ENCODE measurements around the gene SRGAP1. TPM values are rescaled to one million over a fixed set of nuclear protein-coding genes. Genes with fewer than 3 reads are reported as not detected.

The SRGAP1 gene
- total RNA-seq, 1 experiment from 2014 or later, result 26.8 TPM

DNA sequence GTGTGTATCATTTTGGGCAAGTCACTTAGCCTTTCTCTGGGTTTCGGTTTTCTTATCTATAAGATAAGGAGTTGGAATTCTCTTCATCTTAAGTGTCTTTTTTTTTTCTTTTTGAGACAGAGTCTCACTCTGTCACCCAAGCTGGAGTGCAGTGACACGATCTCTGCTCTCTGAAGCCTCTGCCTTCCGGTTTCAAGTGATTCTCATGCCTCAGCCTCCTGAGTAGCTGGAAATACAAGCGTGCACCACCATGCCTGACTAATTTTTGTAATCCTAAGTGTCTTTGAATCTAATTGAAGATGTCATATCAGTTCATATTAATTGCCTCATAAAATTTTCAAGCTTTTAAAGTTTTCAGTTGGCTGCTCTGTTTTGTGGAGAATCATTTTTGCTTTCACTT lies 4.0 kb downstream of the SRGAP1 start:
- in situ Hi-C loops (cut with HindIII; ENCODE audit: low pct_unique_long_range_greater_than_20kb, low sequenced_read_pairs), result no loop called here
- Histone ChIP-seq H3K27me3 (ENCODE audit: control insufficient read depth, insufficient read depth, low read length) (no peaks in the 10 kb centered on the region), H3K4me1 (ENCODE audit: control insufficient read depth, insufficient read depth, low read length) (peaks cover 40% of the 10 kb centered on the region), H3K36me3 (ENCODE audit: control insufficient read depth, insufficient read depth, low read length) (no peaks in the 10 kb centered on the region), H3K4me3 (ENCODE audit: low read depth in 2 of 2, low read length in 2 of 2) (0 out of 4 replicates have a peak overlapping the region, but pooled peaks of 1 of the 2 experiments have one; percentile 1), H3K27ac (ENCODE audit: low read length) (peak overlapping the region; percentile 18), H3K9me3 (ENCODE audit: control insufficient read depth, insufficient read depth, low read depth, low read length) (no peaks in the 10 kb centered on the region)
- no peak for ATAC-seq
- intact Hi-C loops (cut with micrococcal nuclease; ENCODE audit: unreplicated experiment), result loop anchor here (5.0 to 10.0 kb wide), 3 partner anchors 69 to 256 kb away; no protein-coding TSS in a partner anchor
- BruUV-seq (replicated peaks), result no TSS peak
- ChIA-PET CTCF (interaction anchor here (0.6 kb wide), 1 partner anchor 542 kb away, joined by 3 read pairs; the partner anchor contains the start of gene C12orf56), POLR2A (no interaction called here)
- no peak for DNase-seq (ENCODE audit: low read depth, low spot score)
- TF ChIP-seq SIN3A (IDR thresholded peaks at IDR 0.05; ENCODE audit: borderline replicate concordance, insufficient read depth, low read depth, low read length) (no peak), TCF7L2 (IDR thresholded peaks at IDR 0.05; ENCODE audit: low read depth, low read length) (no peak)

DNA sequence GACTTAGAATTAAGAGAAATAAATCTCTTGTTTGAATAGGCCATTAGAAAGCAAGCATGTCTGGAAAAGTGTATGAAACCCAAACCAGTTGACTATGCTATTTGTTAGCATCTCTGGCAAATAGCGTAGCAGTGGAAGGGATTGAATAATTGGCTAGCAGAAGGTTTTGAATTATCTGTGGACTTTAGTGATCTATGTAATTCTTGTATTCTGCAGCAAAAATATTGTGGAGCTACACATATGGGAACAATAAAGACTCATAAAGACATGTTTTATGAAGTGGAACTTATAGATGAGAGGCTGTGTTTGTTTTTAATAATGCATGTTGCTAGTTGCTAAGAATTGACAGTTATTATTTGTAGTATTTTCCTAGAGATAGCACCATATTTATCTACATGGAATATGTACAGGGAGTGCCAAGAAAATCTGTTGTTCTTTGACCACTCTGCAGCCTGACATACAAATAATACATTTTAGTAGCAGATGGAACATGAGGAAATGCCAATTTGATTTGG lies 4.7 kb downstream of the SRGAP1 start:
- CTCF ChIA-PET, result no interaction called here
- intact Hi-C loops (cut with micrococcal nuclease; ENCODE audit: unreplicated experiment), result loop anchor here (5.0 to 10.0 kb wide), 3 partner anchors 68 to 256 kb away; no protein-coding TSS in a partner anchor
- POLR2A ChIA-PET, result no interaction called here

DNA sequence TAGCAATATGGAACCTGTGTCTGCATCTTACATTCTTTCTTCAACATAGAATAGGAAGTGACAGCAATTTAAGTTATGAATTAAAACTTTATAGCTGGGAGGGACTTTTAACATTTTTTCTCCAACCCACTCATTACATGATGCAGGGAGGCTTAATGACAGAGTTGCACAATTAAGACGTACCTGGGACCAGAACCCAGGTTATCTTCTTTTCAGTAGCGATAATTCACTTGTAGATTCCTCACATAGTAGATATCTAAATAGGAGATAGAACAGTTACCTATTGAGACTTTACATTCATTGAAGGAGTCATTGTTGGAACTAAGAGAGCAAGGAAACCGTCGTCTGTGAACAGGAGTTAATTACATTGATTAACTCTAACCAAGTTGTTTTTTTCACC lies 5.1 kb downstream of the SRGAP1 start:
- DNase-seq (ENCODE audit: low read depth, low spot score) (no peak), ATAC-seq (no peak)
- Histone ChIP-seq H3K4me1 (ENCODE audit: control insufficient read depth, insufficient read depth, low read length) (peaks cover 48% of the 10 kb centered on the region), H3K27me3 (ENCODE audit: control insufficient read depth, insufficient read depth, low read length) (no peaks in the 10 kb centered on the region), H3K9me3 (ENCODE audit: control insufficient read depth, insufficient read depth, low read depth, low read length) (no peaks in the 10 kb centered on the region), H3K4me3 (ENCODE audit: low read depth in 2 of 2, low read length in 2 of 2) (no peak overlapping the region), H3K27ac (ENCODE audit: low read length) (peak overlapping the region; percentile 67), H3K36me3 (ENCODE audit: control insufficient read depth, insufficient read depth, low read length) (no peaks in the 10 kb centered on the region)
- ChIA-PET CTCF (no interaction called here), POLR2A (interaction anchor here (0.7 kb wide), 1 partner anchor 16 kb away, joined by 5 read pairs; no protein-coding TSS in a partner anchor)
- intact Hi-C loops (cut with micrococcal nuclease; ENCODE audit: unreplicated experiment), result loop anchor here (5.0 to 10.0 kb wide), 3 partner anchors 68 to 255 kb away; no protein-coding TSS in a partner anchor
- TF ChIP-seq, protein P1, sequence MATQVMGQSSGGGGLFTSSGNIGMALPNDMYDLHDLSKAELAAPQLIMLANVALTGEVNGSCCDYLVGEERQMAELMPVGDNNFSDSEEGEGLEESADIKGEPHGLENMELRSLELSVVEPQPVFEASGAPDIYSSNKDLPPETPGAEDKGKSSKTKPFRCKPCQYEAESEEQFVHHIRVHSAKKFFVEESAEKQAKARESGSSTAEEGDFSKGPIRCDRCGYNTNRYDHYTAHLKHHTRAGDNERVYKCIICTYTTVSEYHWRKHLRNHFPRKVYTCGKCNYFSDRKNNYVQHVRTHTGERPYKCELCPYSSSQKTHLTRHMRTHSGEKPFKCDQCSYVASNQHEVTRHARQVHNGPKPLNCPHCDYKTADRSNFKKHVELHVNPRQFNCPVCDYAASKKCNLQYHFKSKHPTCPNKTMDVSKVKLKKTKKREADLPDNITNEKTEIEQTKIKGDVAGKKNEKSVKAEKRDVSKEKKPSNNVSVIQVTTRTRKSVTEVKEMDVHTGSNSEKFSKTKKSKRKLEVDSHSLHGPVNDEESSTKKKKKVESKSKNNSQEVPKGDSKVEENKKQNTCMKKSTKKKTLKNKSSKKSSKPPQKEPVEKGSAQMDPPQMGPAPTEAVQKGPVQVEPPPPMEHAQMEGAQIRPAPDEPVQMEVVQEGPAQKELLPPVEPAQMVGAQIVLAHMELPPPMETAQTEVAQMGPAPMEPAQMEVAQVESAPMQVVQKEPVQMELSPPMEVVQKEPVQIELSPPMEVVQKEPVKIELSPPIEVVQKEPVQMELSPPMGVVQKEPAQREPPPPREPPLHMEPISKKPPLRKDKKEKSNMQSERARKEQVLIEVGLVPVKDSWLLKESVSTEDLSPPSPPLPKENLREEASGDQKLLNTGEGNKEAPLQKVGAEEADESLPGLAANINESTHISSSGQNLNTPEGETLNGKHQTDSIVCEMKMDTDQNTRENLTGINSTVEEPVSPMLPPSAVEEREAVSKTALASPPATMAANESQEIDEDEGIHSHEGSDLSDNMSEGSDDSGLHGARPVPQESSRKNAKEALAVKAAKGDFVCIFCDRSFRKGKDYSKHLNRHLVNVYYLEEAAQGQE (IDR thresholded peaks at IDR 0.05; ENCODE audit: insufficient read depth in 1 of 2, low read depth in 2 of 2, low read length in 1 of 2), result no peak
- TF ChIP-seq, protein P2, sequence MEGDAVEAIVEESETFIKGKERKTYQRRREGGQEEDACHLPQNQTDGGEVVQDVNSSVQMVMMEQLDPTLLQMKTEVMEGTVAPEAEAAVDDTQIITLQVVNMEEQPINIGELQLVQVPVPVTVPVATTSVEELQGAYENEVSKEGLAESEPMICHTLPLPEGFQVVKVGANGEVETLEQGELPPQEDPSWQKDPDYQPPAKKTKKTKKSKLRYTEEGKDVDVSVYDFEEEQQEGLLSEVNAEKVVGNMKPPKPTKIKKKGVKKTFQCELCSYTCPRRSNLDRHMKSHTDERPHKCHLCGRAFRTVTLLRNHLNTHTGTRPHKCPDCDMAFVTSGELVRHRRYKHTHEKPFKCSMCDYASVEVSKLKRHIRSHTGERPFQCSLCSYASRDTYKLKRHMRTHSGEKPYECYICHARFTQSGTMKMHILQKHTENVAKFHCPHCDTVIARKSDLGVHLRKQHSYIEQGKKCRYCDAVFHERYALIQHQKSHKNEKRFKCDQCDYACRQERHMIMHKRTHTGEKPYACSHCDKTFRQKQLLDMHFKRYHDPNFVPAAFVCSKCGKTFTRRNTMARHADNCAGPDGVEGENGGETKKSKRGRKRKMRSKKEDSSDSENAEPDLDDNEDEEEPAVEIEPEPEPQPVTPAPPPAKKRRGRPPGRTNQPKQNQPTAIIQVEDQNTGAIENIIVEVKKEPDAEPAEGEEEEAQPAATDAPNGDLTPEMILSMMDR (IDR thresholded peaks at IDR 0.05), result no peak
- no peak for TF ChIP-seq TCF7L2 (IDR thresholded peaks at IDR 0.05; ENCODE audit: low read depth, low read length)
- no peak for TF ChIP-seq POLR2AphosphoS5 (IDR thresholded peaks at IDR 0.05; ENCODE audit: low read depth, low read length)
- TF ChIP-seq SIN3A (IDR thresholded peaks at IDR 0.05; ENCODE audit: borderline replicate concordance, insufficient read depth, low read depth, low read length), result no peak
- in situ Hi-C loops (cut with HindIII; ENCODE audit: low pct_unique_long_range_greater_than_20kb, low sequenced_read_pairs), result loop anchor here (5.0 kb wide), 1 partner anchor 48 kb away; no protein-coding TSS in a partner anchor
- BruUV-seq (replicated peaks), result no TSS peak

More for the DNA sequence above, 4.7 kb downstream of the SRGAP1 start:
- TF ChIP-seq, protein P2 (IDR thresholded peaks at IDR 0.05), result no peak
- TF ChIP-seq TCF7L2 (IDR thresholded peaks at IDR 0.05; ENCODE audit: low read depth, low read length), result no peak
- no peak for TF ChIP-seq POLR2AphosphoS5 (IDR thresholded peaks at IDR 0.05; ENCODE audit: low read depth, low read length)
- H3K4me1 ChIP-seq (ENCODE audit: control insufficient read depth, insufficient read depth, low read length), result peaks cover 48% of the 10 kb centered on the region
- no peak for DNase-seq (ENCODE audit: low read depth, low spot score)
- in situ Hi-C loops (cut with HindIII; ENCODE audit: low pct_unique_long_range_greater_than_20kb, low sequenced_read_pairs), result no loop called here
- ATAC-seq, result no peak
- no peak overlapping the region for H3K4me3 ChIP-seq (ENCODE audit: low read depth in 2 of 2, low read length in 2 of 2)
- H3K27me3 ChIP-seq (ENCODE audit: control insufficient read depth, insufficient read depth, low read length), result no peaks in the 10 kb centered on the region
- peak overlapping the region; percentile 67 for H3K27ac ChIP-seq (ENCODE audit: low read length)
- BruUV-seq (replicated peaks), result TSS peak; percentile 10
- no peaks in the 10 kb centered on the region for H3K36me3 ChIP-seq (ENCODE audit: control insufficient read depth, insufficient read depth, low read length)
- H3K9me3 ChIP-seq (ENCODE audit: control insufficient read depth, insufficient read depth, low read depth, low read length), result no peaks in the 10 kb centered on the region
